Choroid plexus epithelial cell (primary cell): Measurements from ENCODE around the gene HSPA4L.
A peak's percentile ranks its signal among the peaks of the same experiment; 100 is the strongest.

Experiments used
- DNase-seq: peaks from one replicate; pipeline ENCODE4 v3.0.0-alpha.2; 2010; ENCODE audit warnings: low read depth
- H3K4me3 ChIP-seq: 2 replicates; pipeline ENCODE4 v1.5.1; 2011; ENCODE audit warnings: low read depth, mild to moderate bottlenecking, control low read depth, low read length, moderate library complexity
- CTCF ChIP-seq: conservative IDR thresholded peaks from 2 replicates; pipeline ENCODE4 v1.5.1; 2011; ENCODE audit warnings: low read depth, mild to moderate bottlenecking, control low read depth, inconsistent platforms, low read length, moderate library complexity

Gene HSPA4L

GRCh38 chr4:127856196-127856812, 74.2 kb downstream of the HSPA4L start:
- no peak for DNase-seq
- no peak for TF ChIP-seq CTCF

GRCh38 chr4:127856813-127857447, 74.8 kb downstream of the HSPA4L start:
- H3K4me3 ChIP-seq, result no peak overlapping the region
- TF ChIP-seq CTCF, result no peak
- DNase-seq, result peak; percentile 93

More at GRCh38 chr4:127856196-127856812, 74.2 kb downstream of the HSPA4L start:
- no peak overlapping the region for H3K4me3 ChIP-seq

- no peak for DNase-seq
- TF ChIP-seq CTCF, result no peak
- no peak overlapping the region for H3K4me3 ChIP-seq
Measured at GRCh38 chr4:127857641-127858040, 75.5 kb downstream of the HSPA4L start.

GRCh38 chr4:127868196-127868595, 86.1 kb downstream of the HSPA4L start:
- H3K4me3 ChIP-seq, result no peak overlapping the region
- no peak for TF ChIP-seq CTCF
- peak; percentile 8 for DNase-seq

GRCh38 chr4:127870281-127870680, 88.2 kb downstream of the HSPA4L start:
- no peak for DNase-seq
- H3K4me3 ChIP-seq, result no peak overlapping the region
- no peak for TF ChIP-seq CTCF

GRCh38 chr4:127870688-127871087, 88.6 kb downstream of the HSPA4L start:
- TF ChIP-seq CTCF, result no peak
- H3K4me3 ChIP-seq, result no peak overlapping the region
- DNase-seq, result peak; percentile 72

GRCh38 chr4:127875791-127876190, 93.7 kb downstream of the HSPA4L start:
- no peak for DNase-seq
- H3K4me3 ChIP-seq, result no peak overlapping the region
- TF ChIP-seq CTCF, result no peak
